Skin of body (tissue), 2 donors: ENCODE results near the gene ERC2. TPM values are rescaled to one million over a fixed set of nuclear protein-coding genes. Genes with fewer than 3 reads are reported as not detected.

Source experiments
- DNase-seq: peaks from one replicate; lab custom pipeline; 2025; lab: John Stamatoyannopoulos, UW
- total RNA-seq: library from RNA; depleted of rRNA; stranded (reverse); fragments of >200 nt; gene quantifications from one replicate; pipeline ENCODE4 v1.2.3, GENCODE V29; 2014

Gene ERC2
- total RNA-seq, 1 donor from 2014 or later, result 2.5 TPM

DNA sequence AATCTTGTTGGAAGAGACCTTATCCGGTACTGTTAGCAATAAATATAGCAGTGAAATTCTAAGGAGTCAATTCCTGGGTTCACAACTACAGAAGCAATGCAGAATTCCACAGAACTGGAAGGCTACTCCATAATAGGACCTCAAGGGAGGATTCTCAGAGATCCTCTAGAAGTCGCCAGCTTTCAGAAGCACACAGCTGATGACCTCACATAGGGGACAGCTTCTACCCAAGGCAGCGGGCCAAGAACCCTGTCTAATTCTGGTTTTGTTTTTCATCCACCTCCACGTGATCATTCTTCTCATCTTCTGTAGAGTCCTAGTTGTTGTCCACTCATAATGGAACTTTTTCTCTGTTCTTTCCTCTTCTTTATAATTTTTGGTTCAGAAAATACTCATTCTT lies 99.4 kb downstream of the ERC2 start:
- DNase-seq, result no peak

DNA sequence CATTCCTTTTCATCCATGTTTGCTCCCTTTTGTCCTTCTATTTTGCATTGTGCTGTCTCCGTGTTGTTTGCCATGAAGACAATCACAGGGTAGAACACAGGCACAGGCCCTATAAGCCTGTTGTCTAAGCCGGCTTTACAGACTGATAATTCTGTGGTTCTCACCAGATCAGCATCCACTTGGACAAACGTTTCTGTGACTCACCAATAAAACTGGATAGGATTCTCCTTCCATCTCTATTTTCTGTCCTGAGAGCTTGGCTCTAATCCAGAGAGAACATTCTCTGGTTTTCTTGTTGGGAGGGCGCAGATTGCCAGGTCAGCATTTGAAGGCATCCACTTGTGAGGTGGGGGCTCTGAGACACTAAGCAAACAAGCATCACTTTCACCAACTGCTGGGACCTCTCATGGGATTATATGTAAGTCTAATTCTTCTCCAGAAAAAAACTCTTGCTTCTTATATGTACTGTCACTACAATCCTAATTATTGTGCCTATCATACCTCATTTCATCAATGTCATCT lies 101.6 kb downstream of the ERC2 start:
- no peak for DNase-seq

DNA sequence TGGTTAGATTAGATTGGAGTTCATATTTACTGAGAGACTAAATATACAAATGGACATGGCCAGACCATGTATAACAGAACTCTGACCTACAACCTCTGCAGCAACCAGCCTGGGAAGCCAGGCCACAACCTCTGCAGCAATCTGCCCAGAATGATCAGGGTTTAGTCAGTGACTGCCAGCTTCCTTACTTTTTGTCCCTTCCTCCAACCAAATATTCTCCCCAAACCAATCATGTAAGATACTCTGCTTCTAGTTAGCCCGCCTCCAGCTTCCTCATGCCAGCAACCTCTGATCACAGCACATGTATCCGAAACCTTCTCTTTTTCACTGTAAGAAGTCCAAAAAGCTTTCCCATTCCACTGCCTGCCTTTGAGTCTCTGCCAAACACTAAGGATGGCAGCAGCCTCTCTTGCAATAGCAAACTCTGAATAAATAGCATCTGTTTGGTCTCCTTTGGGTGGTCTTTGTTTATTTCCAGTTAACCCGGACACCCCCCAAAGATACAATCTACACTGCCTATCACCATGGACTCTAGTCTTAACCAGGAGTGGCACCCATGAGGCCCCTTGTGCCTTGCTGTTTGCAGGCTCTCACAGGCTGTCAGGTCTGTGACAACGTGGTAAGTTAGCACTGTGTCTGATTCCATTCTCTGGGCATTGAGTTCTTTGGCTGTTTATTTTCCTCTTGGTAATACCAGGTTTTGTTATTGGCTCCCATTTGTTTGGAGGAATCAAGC lies 102.2 kb downstream of the ERC2 start:
- DNase-seq, result no peak

DNA sequence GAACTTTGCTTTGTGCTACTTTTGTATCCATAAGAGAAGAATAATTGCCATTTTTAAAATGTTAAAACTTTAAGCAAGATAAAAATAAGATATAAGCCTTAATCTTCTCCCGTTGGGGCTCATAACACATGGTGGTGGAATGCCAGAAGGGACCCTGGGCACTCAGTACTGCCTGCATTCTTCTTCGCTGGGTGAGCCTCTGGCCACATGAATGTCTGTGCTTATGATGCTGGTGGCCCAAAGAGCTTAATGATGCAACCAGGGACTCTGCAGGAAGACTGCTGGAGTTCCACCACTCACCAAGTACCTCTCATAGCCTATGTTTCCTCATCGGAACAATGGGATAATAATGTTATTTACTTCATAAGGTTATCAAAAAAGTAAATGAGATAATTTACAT lies 103.6 kb downstream of the ERC2 start:
- DNase-seq, result no peak

DNA sequence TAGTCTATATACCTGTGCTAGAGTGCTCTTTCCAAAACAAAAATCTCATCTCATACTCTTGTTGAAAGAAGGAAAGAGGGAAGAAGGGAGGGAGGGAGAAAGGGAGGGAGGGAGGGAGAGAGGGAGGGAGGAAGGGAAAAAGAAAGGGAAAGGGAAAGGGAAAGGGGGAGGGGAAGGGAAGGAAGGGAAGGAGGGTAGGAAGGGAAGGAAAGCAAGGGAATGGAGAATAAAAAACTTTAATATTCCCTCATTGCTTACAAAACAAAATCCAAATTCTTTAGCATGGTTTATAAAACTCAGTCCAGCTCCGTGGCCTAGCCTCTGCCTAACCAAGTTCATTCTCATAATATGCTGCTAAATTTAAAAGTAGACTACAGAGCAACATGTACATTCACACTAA lies 104.5 kb downstream of the ERC2 start:
- no peak for DNase-seq

DNA sequence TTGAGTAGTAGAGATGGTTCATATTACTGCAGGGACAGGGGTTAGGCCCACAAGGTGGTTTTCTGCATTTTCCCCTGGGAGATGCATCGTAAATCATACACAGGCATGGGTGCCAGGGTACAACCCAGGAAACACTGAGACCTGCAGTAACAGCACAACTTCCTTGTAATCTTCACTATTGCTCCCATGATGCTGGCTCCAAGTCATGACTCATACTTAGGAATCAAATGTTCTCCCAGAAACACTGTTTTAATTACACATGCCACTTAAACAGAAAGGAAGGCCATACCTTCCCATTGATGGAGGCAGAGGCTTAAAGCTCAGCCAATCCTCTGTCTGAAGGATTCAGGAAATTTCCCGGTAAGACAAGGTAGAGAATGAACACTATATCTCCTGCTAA lies 106.5 kb downstream of the ERC2 start:
- DNase-seq, result no peak

DNA sequence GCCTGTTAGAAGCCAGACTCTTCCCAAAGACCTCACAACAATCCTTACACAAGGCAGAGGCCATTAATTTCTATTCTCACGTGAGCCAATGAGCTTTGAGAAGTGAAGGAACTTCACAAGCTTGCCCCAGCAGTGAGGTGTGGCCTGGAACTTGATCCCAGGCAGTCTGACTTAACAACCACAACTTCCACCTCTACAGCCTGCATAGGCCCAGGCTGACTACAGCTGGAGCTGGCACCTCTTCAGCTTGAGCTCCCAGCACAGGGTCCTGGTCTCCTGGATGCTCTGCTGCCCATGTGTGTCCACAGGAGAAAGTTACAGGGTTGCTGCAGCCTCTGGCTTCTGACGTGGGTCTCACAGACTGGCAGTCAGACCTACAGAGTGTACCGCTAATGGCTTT lies 111.0 kb downstream of the ERC2 start:
- DNase-seq, result no peak

DNA sequence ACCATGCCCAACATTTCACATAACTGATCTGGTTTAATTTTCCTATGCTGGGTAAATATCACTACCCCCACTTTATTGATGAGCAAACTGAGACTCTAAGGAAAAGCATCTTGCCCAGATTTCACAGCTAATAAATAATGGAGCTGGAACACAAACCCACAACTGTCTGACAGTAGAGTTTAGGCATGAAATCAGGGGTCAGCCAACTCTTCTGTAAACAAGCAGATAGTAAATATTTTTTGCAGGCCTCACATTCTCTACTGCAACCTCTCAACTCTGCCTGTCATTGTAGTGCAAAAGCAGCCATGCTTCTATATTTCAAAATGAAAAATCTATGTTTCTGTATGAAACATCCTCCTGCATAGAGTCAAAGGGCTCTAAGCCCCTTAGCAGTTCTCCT lies 111.5 kb downstream of the ERC2 start:
- DNase-seq, result no peak

DNA sequence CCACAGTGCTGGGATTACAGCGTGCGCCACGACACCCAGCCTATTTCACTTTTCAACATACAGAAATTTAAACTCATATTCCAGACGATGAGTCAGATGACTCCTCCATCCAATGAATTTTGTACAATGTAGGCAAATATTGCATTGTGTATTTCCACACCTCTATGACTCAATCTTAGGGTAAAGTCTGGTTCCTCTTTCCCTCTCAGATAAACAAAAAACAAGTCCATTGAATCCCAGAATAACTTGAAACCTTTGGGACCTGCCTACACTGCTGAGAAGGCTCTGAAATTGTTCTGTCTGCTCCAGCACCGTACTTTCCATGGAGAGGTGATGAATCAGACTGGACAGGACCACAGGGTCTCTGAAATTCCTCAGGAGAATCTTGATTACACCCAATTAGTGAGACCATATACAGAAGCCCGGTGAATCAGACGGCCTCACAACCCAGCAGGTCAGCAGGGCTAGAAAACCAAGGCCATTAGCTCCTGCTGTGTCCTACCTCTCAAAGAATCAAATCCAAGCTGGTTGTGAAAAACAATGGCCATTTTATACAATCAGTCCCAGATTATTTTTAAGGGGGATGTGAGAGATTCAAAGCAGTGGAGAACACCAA lies 112.6 kb downstream of the ERC2 start:
- DNase-seq, result no peak

DNA sequence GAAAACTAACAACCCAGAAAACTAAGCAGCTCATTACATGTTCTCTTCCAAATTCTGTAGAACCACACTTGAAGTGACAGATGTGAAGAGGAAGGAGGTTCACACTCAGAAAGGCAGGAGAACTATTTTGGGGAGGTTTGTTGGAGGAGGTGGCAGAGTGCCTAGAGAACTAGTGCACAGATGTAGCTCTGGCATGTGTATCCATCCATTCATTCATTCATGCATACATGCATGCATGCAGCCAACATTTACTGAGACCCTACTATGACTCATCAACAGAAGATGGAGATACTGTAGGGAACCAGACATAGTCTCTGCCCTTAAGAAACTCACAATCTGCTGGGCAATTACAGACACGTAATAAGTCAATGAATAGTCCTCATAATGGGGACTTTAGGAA lies 116.7 kb downstream of the ERC2 start:
- no peak for DNase-seq

DNA sequence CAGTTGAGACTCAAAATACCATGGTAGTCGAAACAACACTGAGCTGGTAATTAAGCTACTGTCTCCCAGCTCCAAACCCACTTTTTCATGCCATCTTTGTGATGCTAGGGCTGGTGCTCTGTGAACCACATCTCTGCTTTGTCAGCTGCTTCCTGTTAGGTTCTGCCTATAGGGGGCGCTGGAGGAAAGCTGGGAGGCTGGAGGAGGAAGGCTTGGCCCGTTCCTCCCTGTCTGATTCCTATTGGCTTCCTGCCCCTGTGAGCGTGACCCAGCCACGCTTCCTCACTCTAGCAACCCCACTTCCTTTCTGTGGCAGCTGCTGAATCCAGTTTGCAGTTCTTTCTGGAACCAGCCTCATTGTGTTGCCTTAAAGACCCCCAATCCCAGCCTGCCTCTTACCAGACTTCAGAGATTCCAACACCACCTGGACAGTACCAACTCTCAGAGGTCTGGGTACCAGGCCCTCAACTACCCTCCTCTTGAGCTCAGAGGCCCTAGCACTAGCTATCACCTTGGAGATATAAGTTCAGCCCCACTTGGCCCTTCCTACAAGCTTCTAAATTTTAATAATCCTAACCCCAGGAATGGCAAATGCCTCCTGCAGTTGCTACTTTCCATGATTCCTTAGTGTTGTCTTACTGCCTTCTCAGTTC lies 120.9 kb downstream of the ERC2 start:
- no peak for DNase-seq

DNA sequence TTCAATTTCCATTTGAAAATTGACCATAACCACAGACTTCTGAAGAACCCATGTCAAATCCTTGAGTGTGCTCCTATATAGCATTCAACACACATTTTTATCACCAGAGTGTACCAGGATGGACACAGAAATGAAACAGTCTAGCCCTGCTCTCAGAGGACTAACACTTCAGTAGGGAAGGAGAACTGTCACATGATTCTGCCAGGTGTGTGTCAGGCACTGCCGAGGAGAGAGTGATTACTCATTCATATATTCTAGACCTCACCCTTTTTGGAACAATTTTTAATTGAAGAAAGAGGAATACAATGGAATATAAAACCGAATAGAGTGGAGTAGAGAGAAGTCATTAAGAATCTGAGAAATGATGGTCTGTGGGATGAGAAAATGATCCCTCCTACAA lies 125.8 kb downstream of the ERC2 start:
- no peak for DNase-seq

DNA sequence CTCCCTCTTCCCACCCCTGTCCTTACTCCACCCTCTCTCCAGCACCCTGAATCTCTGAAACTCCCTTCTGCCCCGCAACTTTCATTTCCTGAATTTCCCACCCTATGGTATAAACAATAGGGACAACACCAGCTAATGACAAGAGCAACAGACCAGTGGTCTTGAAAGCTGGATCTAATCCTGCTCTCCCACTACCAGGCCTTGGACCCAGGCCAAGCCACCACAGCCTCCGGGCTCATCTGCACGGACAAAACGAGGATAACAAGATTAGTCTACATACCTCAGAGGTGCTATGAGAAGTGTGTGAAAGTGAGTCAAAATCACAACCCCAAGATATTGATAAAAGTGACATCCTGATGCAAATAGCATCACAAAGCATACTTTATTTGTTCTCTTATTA lies 128.6 kb downstream of the ERC2 start:
- DNase-seq, result no peak

DNA sequence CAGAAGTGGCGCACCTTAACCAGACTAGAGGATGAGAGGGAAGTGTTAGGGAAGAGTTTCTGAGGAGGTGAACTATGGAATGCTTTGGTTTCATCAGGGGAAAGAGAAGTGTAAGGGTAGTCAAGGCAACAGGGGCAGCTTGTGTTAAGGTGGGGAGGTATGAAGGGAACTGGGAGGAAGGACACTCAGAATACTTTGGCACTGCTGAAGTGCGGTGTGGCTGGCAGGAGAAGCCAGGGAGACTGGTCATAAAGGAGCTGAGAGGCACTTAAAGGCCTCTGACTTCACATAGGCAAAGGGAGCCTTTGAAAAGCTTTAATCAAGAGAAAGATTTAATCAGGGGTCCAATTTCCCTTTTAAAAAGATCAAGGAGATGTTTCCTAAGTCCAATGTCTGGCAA lies 129.0 kb downstream of the ERC2 start:
- DNase-seq, result no peak

DNA sequence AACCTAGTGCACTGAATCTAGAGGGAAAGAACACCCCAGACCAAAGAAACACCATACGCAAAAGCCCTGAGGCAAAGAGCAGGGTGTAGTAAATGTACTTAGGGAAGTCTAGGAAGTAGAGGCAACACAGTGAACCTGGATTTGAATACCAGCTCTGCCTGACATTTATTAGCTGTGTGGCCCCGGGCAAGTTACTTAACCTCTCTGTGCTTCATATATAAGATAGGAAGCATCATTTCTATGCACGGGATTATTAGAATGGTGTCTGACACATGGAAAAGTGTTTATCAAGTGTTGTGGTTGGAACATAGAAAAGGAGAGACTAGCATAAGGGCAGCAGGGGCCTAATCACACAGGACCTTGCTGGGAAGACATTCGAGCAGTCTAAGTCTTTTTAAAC lies 132.2 kb downstream of the ERC2 start:
- DNase-seq, result no peak

DNA sequence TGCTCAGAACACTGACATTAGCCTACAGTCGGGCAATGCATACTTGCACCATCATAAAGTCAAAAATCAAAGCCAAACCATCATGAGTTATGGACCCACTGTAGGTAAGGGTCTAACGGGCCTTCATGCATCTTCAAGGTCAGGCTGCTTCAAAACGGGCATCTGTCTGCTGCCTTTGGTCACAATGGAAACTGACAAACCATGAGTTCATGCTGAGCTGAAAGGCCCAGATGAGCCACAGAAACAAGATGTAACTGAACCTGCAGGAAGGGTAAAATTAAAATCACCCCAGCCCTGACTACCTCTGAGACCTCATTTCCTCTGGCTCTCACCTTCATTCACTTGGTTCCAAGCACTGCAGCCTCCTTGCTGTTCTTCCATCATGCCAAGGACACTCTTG lies 143.8 kb downstream of the ERC2 start:
- DNase-seq, result no peak

DNA sequence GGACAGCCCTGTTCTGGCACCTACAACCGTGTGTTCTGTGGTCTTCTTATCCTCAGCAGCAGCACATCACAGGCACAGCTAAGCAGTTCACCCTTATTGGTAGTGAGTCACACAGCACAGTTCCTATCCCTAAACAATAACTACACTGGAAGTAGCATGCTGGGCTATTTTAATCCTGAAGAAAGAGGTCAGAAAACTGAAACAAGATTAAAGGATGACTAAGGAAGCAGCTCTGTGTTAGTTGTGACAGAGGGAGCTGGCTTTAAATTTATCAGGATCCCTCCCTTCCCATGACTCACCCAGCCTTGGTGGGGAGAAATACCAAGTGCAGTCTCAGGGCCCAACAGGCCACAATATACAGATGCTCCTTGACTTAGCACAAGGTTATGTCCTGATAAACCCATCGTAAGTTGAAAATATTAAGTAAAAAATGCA lies 144.3 kb downstream of the ERC2 start:
- no peak for DNase-seq

DNA sequence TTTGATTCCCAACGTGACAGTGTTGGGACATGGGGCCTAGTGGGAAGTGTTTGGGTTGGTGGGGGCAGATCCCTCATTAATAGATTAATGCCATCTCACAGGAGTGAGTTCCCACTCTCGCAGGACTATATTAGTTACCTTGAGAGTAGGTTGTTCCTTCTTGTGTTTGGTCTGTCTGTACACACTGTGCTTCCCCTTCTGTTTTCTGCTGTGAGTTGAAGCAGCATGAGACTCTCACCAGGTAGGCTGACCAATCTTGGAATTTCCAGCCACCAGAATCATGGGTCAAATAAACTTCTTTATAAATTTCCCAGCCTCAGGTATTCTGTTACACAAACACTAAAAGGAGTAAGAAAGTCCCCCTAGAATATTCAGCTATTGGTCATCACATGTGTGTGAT lies 145.4 kb downstream of the ERC2 start:
- no peak for DNase-seq

DNA sequence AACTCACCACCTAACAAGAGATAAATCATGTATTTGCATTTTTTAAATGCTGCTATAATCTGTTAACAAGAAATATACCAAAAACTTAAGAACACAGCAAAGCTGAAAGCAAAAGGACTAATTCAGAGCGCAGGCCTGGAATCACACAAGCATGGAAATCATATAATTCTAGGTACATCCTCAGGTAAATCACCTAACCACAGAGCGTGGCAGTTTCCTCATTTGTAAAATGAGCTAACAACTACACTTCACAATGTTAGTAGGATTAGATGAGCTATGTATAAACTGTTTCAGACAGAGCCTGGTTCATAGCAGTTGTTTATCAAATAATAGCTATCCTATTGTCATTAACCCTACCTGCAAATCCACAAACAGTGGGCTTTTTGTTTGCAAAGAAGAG lies 146.4 kb downstream of the ERC2 start:
- DNase-seq, result no peak

DNA sequence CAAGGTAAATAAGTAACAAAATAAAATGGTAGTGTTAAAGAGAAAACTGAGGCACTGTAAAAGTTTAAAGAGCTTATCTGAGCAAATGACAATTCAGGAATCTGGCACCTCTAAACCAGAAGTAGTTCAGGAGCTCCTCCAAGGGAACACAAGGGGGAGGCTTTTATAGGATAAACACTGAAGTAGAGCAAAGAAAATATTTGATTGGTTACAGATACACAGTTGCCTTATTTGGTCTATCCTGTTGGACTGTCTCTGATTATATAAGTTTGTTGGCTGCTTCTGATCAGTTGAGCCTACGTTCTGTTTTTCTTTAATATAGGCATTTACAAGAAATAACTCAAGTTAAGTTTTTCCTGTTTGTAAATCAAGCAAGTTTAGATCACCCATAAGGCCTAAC lies 146.9 kb downstream of the ERC2 start:
- DNase-seq, result no peak

DNA sequence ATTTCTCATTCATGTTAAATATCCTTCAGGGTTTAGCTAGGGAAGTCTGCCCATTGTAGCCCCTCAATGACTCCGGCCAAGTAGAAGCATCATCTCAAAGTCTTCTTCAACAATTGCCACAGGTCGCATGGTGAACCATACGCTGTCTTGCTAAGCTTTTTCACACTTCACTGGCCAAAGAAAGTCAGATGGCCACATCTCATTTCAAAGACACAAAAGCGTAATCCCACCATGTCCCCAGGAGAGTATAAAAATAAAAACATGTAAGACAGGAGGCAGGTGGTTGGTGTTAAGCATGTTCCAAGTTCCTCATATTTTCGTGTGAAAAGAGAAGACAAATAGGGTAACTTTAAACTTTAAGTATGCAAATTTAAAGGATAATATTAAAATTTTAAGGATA lies 147.4 kb downstream of the ERC2 start:
- no peak for DNase-seq

DNA sequence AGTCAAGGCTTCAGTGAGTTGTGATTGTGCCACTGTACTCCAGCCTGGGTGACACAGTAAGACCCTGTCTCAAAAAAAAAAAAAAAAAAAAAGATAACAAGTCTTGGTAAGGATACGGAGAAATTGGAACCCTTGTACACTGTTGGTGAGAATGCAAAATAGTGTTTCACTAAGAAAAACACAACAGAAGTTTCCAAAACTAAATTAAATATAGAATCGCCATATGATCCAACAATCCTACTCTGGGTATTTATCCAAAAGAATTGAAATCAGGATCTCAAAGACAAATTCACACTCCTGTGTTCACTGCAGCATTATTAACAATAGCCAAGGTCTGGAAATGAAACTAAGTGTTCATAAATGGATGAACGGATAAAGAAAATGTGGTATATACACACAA lies 149.4 kb downstream of the ERC2 start:
- no peak for DNase-seq

DNA sequence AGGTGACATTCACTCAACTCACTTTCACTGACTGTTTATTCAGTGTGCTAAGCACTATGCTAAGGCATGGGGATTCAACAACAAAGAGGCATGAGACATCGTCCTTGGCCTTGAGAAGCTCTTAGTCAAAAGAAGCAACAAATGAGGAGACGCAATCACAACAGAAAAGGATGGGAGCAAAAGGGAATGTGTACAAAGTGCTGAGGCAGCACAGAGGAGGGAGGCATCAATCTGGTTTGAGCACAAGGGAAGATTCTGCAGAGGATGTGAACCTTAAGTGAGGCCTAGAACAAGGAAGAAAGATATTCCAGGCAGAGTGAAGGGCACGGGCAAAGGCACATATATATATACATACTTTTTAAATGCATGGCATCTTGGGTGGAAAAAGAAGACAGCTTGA lies 151.3 kb downstream of the ERC2 start:
- DNase-seq, result no peak
